Measurements from ENCODE around the gene ZNF24. TPM values are rescaled to one million over a fixed set of nuclear protein-coding genes. Genes with fewer than 3 reads are reported as not detected.

ZNF24 gene
- total RNA-seq = 27.1 and 34.1 TPM in 2 replicates

GRCh38 chr18:35343936-35344735, at the start of gene ZNF24:
TSS of gene ZNF24 (minus strand) at chr18:35344420. CDS start at chr18:35340650, 3,770 bp downstream.

DNA sequence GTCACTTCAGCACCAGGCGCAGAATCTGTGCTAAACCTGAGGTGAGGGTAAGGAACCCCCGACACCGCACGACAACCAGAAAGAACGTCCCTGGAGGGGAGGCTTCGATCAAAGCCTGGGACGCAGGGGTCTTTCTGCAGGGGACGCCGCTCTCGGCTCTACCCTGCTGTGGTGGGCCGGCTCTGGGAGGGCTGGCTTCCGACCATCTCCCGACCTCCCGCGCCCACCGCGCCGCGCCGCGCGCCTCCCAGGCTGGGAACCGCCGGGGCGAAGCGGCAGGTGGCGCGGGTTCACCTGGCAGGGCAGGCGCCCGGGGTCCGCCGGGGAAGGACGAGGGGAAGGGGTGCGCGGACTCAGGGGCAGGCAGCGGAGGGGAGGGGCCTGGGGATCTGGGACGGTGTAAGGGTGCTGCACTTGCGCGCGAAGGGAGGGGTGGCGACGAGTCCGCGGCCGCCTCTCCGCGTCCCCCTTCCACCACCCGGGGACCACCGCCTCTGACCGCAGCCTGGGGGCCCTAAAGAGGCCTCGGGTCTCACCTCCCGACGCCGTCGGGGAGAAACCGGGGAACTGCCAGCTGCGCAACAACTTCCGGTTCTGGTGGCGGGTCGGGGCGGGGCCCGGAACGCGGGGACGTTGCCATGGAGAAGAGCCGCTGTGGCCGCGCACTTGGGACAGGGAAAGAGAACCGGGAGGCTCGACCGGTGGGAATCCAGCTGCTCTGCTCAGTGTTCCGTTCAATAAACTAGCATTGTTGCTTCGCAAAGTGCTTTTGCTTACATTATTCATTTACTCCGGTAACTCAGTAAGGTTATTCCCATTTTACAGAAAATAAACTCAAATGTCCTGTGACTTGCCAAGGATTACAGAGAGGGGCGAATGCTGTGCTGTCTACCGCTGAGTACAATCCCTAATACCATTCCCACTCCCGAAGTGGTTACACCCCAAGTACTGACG, 32.8 kb upstream of the ZNF24 start, which contains the start of gene ZNF396:
ZNF396 (minus strand) TSS at position 596 of the 954 bp plus-strand sequence. CDS start 3,045 bp downstream, outside the sequence.

DNA sequence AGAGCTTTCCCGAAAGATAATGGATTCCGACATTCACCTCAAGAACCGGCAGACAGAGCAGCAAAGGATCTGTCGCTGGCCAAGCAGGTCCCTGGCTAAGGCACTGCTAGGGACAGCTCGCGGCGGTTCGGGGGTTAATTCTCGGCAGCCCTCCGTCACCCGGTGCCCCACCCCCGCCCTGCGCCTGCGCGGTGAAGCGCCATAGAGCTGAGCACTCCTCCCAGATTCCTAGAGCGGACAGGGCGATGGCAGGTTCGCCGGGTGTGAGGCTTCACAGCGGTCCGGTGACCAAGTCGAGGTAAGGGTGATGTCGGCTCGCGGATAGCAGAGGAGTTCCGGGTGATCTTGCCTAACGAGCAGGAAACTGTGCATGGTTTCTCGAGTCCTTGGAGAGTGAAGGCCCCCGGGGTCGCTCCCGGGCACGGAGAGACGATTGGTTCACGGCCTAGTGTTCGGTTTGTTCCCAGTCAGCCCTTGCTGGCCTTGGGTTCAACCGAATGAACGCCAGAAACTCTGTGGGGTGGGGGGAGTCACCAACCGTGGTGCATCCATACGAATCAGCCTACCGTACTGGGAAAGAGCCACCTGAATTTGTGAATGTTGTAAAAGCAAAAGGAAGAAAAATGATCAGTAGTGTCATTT, 54.0 kb downstream of the ZNF24 start, which contains the start of gene ZSCAN30:
ZSCAN30 (minus strand) TSS at position 136 of the 642 bp plus-strand sequence. CDS start 25,877 bp downstream, outside the sequence.

Other genes with a start within 250 kb of the ZNF24 start
- gene ZNF397, start 103.4 kb downstream of the ZNF24 start, total RNA-seq = 3.3 and 7.9 TPM in 2 replicates
- 9.6 and 14.2 TPM in 2 replicates for gene ZSCAN30, start 54.2 kb downstream of the ZNF24 start, total RNA-seq
- 0.36 and 0.56 TPM in 2 replicates for gene ZNF396, start 32.9 kb upstream of the ZNF24 start, total RNA-seq
- gene INO80C, start 153.5 kb upstream of the ZNF24 start, total RNA-seq = 13.0 and 13.4 TPM in 2 replicates
- gene GALNT1, start 237.3 kb upstream of the ZNF24 start, total RNA-seq = 160 and 198 TPM in 2 replicates